Measurements from ENCODE around the gene ENTHD1.

DNA sequence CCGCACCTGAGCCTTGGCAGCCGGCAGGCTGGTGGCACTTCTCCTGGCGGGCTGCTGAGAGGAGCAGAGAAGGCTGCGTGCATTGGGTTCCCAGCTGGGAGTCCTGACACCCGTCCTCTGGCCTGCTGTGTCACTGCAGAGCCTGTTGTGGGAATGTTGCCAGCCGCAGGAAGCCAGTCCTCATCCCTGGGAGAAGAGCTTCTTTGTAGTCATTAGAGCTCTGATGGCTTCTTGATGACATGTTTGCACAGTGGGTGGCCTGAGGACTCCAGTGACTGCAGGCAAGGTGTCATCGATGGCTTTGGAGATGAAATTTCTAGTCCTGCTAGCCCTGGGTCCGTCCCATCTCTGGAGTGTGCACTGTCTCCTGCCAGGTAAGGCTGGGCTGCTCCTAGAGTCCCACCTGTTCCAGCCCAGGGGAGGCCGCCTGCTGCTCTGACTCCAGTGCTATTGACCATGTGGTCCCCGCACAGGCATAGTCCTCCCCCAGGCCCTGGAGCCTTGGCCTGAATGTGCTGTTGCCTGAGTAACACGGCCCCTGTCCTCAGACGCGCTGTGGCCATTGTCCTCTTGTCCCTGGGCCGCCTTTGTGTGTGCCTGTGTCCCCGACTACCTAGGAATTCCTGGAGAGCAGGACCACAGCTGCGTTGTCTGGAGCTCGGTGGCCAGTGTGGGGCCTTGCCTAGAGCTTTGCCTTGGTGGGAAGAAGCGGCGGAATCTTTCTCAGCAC, 193.8 kb downstream of the ENTHD1 start:
- no peak for TF ChIP-seq POLR2A (IDR thresholded peaks at IDR 0.05)
- TF ChIP-seq, protein P1, sequence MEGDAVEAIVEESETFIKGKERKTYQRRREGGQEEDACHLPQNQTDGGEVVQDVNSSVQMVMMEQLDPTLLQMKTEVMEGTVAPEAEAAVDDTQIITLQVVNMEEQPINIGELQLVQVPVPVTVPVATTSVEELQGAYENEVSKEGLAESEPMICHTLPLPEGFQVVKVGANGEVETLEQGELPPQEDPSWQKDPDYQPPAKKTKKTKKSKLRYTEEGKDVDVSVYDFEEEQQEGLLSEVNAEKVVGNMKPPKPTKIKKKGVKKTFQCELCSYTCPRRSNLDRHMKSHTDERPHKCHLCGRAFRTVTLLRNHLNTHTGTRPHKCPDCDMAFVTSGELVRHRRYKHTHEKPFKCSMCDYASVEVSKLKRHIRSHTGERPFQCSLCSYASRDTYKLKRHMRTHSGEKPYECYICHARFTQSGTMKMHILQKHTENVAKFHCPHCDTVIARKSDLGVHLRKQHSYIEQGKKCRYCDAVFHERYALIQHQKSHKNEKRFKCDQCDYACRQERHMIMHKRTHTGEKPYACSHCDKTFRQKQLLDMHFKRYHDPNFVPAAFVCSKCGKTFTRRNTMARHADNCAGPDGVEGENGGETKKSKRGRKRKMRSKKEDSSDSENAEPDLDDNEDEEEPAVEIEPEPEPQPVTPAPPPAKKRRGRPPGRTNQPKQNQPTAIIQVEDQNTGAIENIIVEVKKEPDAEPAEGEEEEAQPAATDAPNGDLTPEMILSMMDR (IDR thresholded peaks at IDR 0.05 in 8 of 11, conservative IDR thresholded peaks at IDR 0.05 in 3 of 11) = no peak
